GM18868 (cell line): ENCODE results near the gene OR2J2.
"Not testable (repeated sequence)": the region's sequence is repeated elsewhere in the genome, so short reads cannot be mapped to it uniquely, and the experiment has no call there.

Experiments used
- ATAC-seq: cut with Tn5 transposase; IDR thresholded peaks from one replicate; pipeline ENCODE4 v1.9.1; 2021; ENCODE audit warnings: mild to moderate bottlenecking, moderate library complexity; ENCODE audit not compliant: unreplicated experiment

The OR2J2 gene

DNA sequence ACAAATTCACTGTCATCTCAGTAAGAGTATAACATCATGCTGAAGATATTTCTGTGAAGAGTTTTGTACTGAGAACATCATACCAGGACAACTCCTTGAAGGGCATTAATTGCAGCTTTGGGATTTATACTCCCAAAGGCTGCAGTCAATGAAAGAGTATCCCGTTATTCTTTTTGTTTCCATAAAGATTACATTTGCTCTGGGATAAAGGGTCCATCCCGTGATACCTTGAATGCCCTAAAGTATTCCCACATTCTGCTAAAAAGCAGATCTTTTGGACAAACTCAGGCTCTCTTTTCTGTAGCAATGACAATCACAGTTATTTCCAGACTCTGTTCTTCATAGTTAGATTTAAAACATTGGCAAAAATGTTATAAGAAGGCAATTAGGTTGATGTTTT, at the start of gene OR2J2:
Gene OR2J2, plus strand, starts transcription at position 301 of the 400 bp plus-strand sequence. CDS start 2,729 bp downstream, outside the sequence.
- not testable (repeated sequence) for ATAC-seq

- ATAC-seq = no peak
These were observed 41.2 kb upstream of the OR2J2 start for GRCh38 chr6:29129326-29130012.

DNA sequence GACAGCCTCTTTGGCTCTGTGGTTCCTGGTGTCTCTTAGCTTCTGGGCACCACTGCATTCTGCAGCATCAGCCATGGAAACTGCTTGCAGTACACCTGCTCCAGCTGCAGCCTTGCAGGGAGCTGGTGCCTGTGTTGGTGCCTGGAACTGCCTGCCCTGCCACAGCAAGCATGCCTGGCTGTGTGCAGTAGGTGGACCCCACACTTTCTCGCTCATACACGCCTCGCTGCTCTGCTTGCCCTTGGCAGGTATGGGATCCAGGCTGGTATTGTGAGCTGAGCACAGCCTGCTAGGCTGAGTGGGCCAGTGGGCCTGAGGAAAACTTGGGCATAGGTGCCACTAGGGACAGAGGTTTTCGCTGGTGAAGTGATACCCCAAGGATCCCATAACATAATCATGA, 40.1 kb upstream of the OR2J2 start:
- no peak for ATAC-seq

DNA sequence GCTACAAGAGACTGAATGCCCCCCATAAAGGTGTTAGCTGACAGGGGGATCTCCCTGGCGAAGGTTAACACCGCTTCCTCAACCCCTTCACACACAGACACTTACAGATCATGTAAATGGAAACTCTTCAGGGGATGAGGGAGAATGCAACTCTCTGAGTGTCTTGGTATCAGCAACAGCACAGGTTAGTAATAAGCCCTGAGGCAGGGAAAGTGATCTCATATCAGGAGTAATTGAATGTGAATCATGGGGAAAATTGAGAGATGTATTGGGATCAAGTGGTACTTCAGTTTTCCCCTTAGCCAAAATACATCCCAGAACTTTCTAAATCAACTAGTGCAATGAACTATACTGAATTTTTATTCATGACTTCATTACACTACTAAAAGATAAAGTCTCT, 39.0 kb upstream of the OR2J2 start:
- no peak for ATAC-seq

DNA sequence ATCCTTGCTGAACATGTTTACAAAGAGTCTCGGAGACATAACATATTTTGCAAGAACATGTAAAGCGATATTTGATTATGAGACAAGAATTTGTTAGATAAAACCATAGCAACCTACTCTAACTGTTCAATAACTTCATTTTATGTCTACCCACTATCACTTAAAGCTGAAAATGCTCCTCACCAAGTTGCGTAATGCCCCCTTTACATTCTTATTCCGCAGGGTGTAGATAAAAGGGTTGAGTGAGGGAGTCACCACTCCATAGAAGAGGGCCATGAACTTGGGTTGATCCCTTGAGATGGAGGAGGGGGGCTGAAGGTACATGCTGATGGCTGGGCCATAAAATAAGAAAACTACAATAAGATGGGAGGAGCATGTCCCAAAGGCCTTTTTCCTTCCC, 33.0 kb upstream of the OR2J2 start:
- no peak for ATAC-seq

GRCh38 chr6:29141606-29142005, 29.1 kb upstream of the OR2J2 start:
- no peak for ATAC-seq

GRCh38 chr6:29142309-29142708, 28.4 kb upstream of the OR2J2 start:
- no peak for ATAC-seq

GRCh38 chr6:29146179-29146578, 24.5 kb upstream of the OR2J2 start:
- ATAC-seq = no peak

DNA sequence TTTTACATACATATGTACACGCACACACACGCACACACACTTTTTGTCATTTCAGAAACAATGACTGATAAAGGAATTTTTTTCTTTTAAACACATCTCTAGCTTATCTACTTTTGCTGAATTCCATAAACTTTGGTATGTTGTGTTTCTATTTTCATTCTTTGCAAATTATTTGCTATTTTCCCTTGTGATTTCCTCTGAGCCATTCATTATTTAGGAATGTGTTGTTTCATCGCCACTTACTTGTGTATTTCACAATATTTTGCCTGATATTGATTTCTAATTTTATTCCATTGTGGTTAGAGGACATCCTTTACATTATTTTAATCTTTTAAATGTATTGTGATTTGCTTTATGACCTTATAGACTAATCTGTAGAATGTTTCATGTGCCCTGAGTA, 23.6 kb upstream of the OR2J2 start:
- ATAC-seq = no peak

DNA sequence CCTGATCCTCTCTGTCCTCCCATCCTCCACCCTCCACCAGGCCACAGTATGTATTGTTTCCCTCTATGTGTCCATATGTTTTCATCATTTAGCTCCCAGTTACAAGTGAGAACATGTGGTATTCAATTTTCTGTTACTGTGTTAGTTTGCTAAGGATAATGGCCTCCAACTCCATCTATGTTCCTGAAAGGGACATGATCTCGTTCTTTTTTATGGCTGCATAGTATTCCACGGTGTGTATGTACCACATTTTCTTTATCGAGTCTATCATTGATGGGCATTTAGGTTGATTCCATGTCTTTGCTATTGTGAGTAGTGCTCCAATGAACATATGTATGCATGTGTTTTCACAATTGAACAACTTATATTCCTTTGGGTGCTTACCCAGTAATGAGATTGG, 21.3 kb upstream of the OR2J2 start:
- not testable (repeated sequence) for ATAC-seq

- ATAC-seq = no peak
These were observed 17.6 kb upstream of the OR2J2 start for GRCh38 chr6:29153083-29153482.

- not testable (repeated sequence) for ATAC-seq
These were observed 15.5 kb upstream of the OR2J2 start for GRCh38 chr6:29155182-29155581.

DNA sequence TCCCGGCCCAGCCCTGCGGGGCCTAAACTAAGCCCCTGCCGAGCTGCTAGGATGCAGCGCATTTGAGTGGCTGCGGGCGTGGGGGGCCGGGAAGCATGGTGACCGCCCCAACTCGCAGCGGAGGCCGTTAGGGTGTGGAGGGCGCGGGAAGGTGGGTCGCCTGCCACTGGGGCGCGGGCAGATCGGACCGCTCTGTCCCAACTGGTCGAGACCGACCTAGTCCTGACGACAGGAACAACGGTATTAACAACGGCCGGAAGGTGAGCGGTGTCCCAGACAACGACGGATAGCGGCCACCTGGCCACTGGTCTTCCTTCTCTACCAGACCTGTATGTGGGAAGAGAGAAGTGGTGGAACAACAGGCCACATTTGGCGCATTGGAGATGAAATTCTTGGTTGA, 10.8 kb upstream of the OR2J2 start:
- ATAC-seq = not testable (repeated sequence)

GRCh38 chr6:29165571-29165970, 5.1 kb upstream of the OR2J2 start:
- not testable (repeated sequence) for ATAC-seq

DNA sequence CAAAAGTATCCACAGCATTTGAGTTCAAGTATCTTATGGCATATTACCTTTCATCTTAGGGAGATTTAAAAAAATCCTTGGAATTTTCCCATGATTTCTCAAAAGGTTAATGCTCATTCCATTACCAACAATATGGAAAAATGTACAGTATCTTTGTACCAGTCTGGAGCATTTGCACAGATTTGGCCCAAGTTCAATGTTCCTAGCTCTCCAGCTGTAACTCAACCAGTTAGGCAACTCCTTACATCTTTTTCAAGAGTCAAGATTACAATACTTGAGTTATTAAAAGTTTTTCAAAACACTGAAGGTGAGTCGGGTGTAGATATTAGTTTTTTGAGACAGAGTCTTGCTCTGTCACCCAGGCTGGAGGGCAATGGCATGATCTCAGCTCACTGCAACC, 1.0 kb downstream of the OR2J2 start:
- no peak for ATAC-seq

GRCh38 chr6:29183594-29183993, 12.9 kb downstream of the OR2J2 start:
- no peak for ATAC-seq

DNA sequence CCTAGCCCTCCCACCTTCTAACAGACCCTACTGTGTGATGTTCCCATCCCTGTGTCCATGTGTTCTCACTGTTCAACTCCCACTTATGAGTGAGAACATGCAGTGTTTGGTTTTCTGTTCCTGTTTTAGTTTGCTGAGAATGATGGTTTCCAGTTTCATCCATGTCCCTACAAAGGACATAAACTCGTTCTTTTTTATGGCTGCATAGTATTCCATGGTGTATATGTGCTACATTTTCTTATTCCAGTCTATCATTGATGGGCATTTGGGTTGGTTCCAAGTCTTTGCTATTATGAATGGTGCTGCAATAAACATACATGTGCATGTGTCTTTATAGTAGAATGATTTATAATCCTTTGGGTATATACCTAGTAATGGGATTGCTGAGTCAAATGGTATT, 18.0 kb downstream of the OR2J2 start:
- ATAC-seq = not testable (repeated sequence)

GRCh38 chr6:29200767-29201662, 30.3 kb downstream of the OR2J2 start:
- ATAC-seq = no peak

GRCh38 chr6:29201966-29202365, 31.3 kb downstream of the OR2J2 start:
- ATAC-seq = no peak

DNA sequence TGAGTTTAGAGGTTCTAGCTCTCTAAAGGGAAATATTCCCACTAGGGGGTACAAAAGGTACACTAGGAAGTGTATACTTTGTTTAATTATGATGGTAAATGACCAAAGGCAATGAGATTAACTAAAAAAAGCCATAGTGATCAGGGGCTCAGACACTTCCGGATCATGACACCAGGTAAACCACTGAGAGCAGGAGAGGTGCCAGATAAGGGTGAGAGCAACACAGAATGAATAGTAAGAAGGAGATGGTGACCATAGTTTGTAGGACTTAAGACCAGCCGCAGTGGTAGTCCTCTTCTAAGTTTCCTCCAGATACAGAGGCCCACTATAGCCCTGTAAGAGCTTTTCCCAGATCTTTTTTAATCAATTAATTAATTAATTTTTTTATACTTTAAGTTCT, 40.8 kb downstream of the OR2J2 start:
- ATAC-seq = no peak

DNA sequence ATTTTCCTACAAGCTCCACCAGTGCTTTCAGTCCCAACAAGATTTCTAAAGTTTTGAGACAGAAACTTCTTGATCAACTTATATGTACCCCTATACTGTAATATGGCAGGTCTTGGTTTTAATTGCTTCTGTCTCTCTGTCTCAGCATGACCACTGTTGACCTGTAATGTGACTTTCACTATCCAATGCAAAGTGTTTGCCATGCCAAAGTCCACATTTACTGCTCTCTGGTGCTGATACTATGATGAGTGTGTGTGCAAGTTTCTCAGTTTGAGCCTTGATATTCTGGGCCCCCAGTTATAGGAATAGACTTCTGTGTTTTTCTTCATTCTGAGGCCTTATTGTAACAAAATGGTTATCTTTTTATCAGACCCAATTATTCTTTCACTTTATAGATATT, 45.8 kb downstream of the OR2J2 start:
- ATAC-seq = no peak

DNA sequence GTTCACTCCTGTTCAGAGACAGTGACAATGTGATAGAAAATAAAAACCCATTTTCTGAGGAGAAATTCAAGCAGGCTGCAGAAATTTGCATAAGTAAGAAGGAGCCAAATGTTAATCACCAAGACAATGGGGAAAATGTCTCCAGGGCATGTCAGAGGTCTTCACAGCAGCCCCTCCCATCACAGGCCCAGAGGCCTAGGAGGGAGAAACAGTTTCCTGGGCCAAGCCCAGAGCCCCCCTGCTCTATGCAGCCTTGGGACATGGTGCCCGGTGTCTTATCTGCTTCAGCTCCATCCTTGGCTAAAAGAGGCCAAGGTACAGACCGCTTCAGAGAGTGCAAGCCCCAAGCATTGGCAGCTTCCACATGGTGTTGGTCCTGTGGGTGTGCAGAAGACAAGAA, 46.5 kb downstream of the OR2J2 start:
- not testable (repeated sequence) for ATAC-seq
